Caki2 (cell line): ENCODE data around the gene ZNRD2. TPM values are rescaled to one million over a fixed set of nuclear protein-coding genes. Genes with fewer than 3 reads are reported as not detected.

Experiments used
- DNase-seq: peaks from one replicate; pipeline ENCODE4 v3.0.0-alpha.2; 2015; ENCODE audit warnings: low read depth
- in situ Hi-C: cut with HindIII; loops from 2 replicates; pipeline ENCODE4 v1.10.0; 2016; ENCODE audit warnings: low sequenced_read_pairs, low pct_unique_long_range_greater_than_20kb, mixed read lengths
- total RNA-seq: library from RNA; depleted of rRNA; stranded (reverse); fragments of >200 nt; shearing (Covaris generic); gene quantifications from 2 replicates; pipeline ENCODE4 v1.2.3, GENCODE V29; 2014; ENCODE audit warnings: low replicate concordance

Gene ZNRD2
- total RNA-seq, 1 experiment from 2014 or later: 96.5 TPM

DNA sequence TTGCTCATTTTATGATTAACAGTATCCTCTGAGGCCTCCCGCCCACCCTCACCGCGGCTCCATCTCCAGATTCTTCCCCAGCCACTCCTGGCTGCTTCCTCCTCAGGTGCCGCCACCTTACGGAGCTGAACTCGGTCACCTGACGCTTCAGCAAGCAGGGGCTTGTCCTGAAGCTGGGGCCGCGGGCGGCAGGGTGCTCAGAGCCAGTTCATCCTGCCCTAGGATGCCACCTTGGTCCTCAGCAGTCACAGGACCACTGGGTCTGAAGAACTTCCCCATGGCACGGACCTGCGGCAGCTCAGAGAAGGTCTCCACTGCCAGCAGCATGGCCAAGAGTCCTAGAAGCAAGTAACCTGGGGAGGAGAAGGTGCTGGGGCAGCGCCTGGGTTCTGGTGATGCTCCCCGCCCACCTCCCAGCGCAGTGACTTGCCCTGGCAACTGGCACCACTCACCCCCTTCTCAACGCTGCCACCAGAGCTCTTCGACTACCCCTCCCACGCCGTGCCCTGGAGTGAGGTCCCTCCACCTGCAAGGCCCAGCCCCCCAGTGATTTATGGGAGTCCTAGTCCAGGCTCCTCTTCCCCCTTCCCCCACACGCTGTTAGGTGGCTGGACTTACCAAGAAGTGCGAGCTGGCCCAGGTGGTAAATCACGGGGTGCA lies 22.7 kb downstream of the ZNRD2 start:
- in situ Hi-C loops: no loop called here
- DNase-seq: no peak

GRCh38 chr11:65593518-65594414 lies 23.5 kb downstream of the ZNRD2 start:
- in situ Hi-C loops: no loop called here
- DNase-seq: no peak

DNA sequence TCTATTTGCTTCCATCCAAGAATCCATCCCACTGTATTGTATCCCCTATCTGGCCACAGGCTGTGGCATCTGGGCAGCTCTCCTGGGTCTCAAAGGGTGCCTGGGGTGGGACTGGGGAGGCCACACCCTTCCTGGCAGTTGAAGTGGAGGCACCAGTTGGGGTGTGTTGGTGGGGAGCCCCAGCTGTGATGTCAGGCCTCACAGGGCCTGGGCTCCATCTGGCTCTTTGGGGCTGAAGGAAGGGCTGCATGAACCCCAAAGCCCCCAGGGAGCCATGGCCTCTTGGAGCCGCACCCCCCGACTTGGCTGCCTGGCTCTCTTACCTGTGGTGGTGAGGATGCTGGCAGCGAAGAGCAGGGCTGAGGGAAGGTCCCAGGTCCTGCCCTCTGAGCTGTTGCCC lies 24.9 kb downstream of the ZNRD2 start:
- no peak for DNase-seq

GRCh38 chr11:65595543-65596281 lies 25.4 kb downstream of the ZNRD2 start, which contains the start of gene KCNK7:
KCNK7 (minus strand) TSS chr11:65595800; CDS start chr11:65595772, 28 bp downstream.
- DNase-seq: no peak
- in situ Hi-C loops: no loop called here

More for the DNA sequence above, 24.9 kb downstream of the ZNRD2 start:
- in situ Hi-C loops: no loop called here

GRCh38 chr11:65596520-65596919 lies 26.2 kb downstream of the ZNRD2 start:
- DNase-seq: no peak
- in situ Hi-C loops: no loop called here

- in situ Hi-C loops: no loop called here
- DNase-seq: no peak
Observed at GRCh38 chr11:65598258-65598699, 28.0 kb downstream of the ZNRD2 start.

- no peak for DNase-seq
- in situ Hi-C loops: no loop called here
Observed at GRCh38 chr11:65599216-65599954, 29.1 kb downstream of the ZNRD2 start.

GRCh38 chr11:65599955-65600246 lies 29.6 kb downstream of the ZNRD2 start:
- in situ Hi-C loops: no loop called here
- no peak for DNase-seq

DNA sequence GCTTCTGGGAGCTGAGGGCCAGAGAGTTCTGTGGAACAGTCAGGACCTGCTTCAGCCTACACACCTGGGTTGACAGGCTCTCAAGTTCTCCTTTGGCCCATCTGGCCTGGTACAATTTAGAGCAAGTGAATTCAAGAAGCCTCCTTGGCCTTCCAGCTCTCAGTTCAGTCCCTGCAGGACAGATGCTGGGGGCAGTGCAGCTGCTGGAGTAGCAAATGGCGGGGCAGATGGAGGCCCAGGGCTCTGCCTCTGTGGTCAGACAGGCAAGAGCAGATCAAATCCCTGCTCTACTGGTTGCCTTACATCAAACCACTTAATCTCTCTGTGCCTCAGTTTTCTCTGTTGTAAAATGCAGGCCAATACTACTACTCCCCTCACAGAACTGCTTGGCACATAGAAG lies 34.0 kb downstream of the ZNRD2 start:
- DNase-seq: no peak
- in situ Hi-C loops: no loop called here

DNA sequence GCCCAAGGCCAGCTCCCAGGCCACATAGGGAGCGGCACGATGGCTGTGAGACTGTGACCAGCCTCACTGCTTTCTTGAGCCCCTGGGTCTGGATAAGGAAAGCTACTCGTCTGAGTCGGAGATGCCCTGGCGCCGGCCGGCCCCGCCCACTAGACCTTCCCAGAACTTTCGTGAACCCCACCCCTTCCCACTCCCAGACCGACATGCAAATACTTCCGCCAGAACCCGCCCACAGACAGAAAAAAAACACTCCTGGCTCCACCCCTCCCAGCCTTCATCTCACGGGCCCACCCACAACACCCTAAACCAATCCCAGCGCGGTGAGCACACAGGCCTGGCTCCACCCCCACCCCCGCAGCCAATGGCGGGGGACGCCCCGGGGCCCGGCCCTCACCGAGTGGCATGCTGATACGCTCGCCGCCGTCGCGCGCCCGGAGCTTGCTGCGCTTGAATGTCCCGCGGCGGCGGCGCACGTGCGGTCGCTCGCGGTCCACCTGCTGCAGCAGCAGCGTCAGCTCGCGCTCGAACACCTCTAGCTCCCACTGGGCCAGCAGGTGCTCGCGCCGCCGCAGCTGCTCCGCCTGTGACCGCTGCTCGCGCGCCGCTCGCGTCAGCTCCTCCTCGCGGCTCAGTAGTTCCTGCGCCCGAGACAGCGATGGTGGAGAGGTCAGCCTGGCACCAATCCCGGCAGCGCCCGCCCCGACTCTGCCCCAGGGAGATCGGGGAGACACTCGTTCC lies 36.8 kb downstream of the ZNRD2 start:
- DNase-seq: no peak

GRCh38 chr11:65607614-65608426 lies 37.5 kb downstream of the ZNRD2 start:
- DNase-seq: no peak
- in situ Hi-C loops: no loop called here

More for the DNA sequence above, 36.8 kb downstream of the ZNRD2 start:
- in situ Hi-C loops: no loop called here

- no peak for DNase-seq
- in situ Hi-C loops: no loop called here
Observed at GRCh38 chr11:65609229-65609628, 39.0 kb downstream of the ZNRD2 start.

GRCh38 chr11:65609665-65610064 lies 39.4 kb downstream of the ZNRD2 start:
- no peak for DNase-seq
- in situ Hi-C loops: no loop called here

DNA sequence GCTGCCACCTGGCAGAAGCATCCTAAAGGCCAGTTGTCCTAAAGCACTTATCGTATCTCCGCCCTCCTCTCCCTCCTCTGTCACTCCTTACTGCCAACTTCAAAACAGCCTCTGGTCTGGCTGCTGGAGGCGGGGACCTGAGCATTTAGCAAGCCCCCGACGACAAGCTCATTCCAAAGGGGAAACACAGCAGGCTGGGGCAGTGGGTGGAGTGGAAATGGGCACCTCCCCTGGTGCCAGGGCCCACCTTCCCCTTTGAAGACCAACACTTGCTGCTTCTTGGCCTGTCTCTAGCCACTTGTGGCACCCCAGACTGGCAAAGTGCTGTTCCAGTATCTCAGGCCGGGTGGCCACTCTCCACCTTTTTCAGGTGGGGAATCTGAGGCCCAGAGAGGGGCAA lies 40.1 kb downstream of the ZNRD2 start:
- no peak for DNase-seq
- in situ Hi-C loops: no loop called here

DNA sequence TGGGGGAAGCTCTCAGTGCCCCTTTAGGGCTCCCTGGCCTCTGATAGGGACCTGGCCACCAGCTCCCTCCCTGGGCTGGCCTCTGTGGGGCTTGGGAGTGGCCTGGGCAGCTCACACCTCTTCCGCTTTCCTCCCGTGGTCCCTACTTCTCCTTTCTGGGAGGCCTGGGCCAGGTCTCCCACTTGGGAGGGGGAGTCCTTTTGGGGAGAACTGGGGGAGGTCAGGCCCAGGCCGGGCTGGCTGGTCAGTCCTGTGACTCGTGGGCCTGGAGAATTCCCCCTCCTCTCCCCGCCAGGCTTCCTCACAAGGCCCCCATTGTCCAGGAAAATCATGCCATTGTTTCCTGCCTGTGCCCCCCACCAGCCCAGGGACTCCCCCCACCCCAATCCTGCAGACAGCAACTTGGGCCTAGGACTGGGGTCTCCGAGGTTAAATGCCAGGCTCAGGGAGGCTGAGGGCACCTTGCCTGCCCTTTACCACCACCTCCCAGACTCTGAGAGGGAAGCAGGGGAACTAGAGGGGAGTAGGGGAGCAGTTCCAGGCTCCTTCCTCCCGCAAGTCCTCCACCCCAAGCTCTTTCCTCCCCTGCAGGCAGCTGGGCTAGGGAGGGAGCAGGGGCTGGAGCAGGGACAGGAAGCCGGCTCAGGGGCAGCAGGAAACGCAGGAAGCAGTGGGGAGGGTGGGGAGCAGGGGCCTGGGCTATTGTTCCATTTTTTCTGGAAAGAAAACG lies 40.9 kb downstream of the ZNRD2 start:
- in situ Hi-C loops: no loop called here

More for the DNA sequence above, 40.9 kb downstream of the ZNRD2 start:
- DNase-seq: no peak
